Mucosa of rectum (tissue), 2 donors: Measurements from ENCODE around the gene FAF2.
"Not testable (repeated sequence)": the region's sequence is repeated elsewhere in the genome, so short reads cannot be mapped to it uniquely, and the experiment has no call there.

Source experiments
- H3K27ac ChIP-seq, 2 donors: one replicate each; pipeline ENCODE4 v1.7.0; 2013; ENCODE audit warnings: inconsistent platforms in 2 of 2, low read depth in 2 of 2, low read length in 2 of 2
- H3K27me3 ChIP-seq, 2 donors: one replicate each; pipeline ENCODE4 v1.7.0; 2013; ENCODE audit warnings: low read length in 2 of 2; ENCODE audit not compliant: control insufficient read depth in 2 of 2, insufficient read depth in 2 of 2
- H3K36me3 ChIP-seq, 2 donors: one replicate each; pipeline ENCODE4 v1.7.0; 2013; ENCODE audit warnings: low read length in 2 of 2; ENCODE audit not compliant: control insufficient read depth in 2 of 2, insufficient read depth in 2 of 2
- H3K4me1 ChIP-seq, 2 donors: one replicate each; pipeline ENCODE4 v1.7.0; 2013; ENCODE audit warnings: low read length in 2 of 2, mild to moderate bottlenecking in 1 of 2; ENCODE audit not compliant: control insufficient read depth in 2 of 2, insufficient read depth in 2 of 2
- H3K4me3 ChIP-seq, 2 donors: one replicate each; pipeline ENCODE4 v1.7.0; 2013; ENCODE audit warnings: low read length in 2 of 2
- H3K9ac ChIP-seq, 2 donors: one replicate each; pipeline ENCODE4 v1.7.0; 2013; ENCODE audit warnings: low read length in 2 of 2, low read depth in 1 of 2, mild to moderate bottlenecking in 1 of 2
- H3K9me3 ChIP-seq, 2 donors: one replicate each; pipeline ENCODE4 v1.7.0; 2013; ENCODE audit warnings: low read length in 2 of 2; ENCODE audit not compliant: control insufficient read depth in 2 of 2
- donor health status: healthy.
- donor health status: Normal muscosa, but diverticular disease.

FAF2 gene

GRCh38 chr5:176474476-176474875 is 26.3 kb downstream of the FAF2 start:
- Histone ChIP-seq H3K9me3 (no peaks in the 10 kb centered on the region), H3K4me1 (no peaks in the 10 kb centered on the region), H3K36me3 (peaks cover 0 to 2% of the 10 kb centered on the region in 2 donors), H3K4me3 (no peak overlapping the region), H3K27ac (no peak overlapping the region), H3K27me3 (no peaks in the 10 kb centered on the region), H3K9ac (no peak overlapping the region)

- no peak overlapping the region for H3K27ac ChIP-seq
- H3K9ac ChIP-seq, result no peak overlapping the region
- H3K27me3 ChIP-seq, result no peaks in the 10 kb centered on the region
- no peaks in the 10 kb centered on the region for H3K4me1 ChIP-seq
- no peaks in the 10 kb centered on the region for H3K9me3 ChIP-seq
- H3K4me3 ChIP-seq, result no peak overlapping the region
- H3K36me3 ChIP-seq, result peaks cover 7 to 20% of the 10 kb centered on the region in 2 donors
These were observed 33.5 kb downstream of the FAF2 start for GRCh38 chr5:176481711-176482110.

GRCh38 chr5:176485176-176485575 is 37.0 kb downstream of the FAF2 start:
- no peak overlapping the region for H3K27ac ChIP-seq
- peaks cover 16 to 31% of the 10 kb centered on the region in 2 donors for H3K36me3 ChIP-seq
- no peak overlapping the region for H3K4me3 ChIP-seq
- H3K9ac ChIP-seq, result no peak overlapping the region
- no peaks in the 10 kb centered on the region for H3K9me3 ChIP-seq
- no peaks in the 10 kb centered on the region for H3K4me1 ChIP-seq
- H3K27me3 ChIP-seq, result no peaks in the 10 kb centered on the region

- Histone ChIP-seq H3K36me3 (peaks cover 24 to 38% of the 10 kb centered on the region in 2 donors), H3K27ac (no peak overlapping the region), H3K4me1 (no peaks in the 10 kb centered on the region), H3K4me3 (no peak overlapping the region), H3K9ac (no peak overlapping the region), H3K27me3 (no peaks in the 10 kb centered on the region), H3K9me3 (no peaks in the 10 kb centered on the region)
These were observed 38.1 kb downstream of the FAF2 start for GRCh38 chr5:176486189-176486757.

DNA sequence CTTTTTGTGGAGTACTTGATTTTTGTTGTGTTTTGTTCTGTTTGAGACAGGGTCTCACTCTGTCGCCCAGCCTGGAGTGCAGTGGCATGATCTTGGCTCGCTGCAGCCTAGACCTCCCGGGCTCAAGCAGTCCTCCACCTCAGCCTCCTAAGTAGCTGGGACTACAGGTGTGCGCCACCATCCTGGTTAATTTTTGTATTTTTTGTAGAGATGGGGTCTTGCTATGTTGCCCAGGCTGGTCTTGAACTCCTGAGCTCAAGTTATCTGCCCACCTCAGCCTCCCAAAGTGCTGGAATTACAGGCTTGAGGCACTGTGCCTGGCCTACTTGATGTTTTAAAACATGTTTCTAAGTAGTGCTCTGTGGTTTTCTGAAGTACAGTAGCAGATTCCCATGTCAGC is 39.0 kb downstream of the FAF2 start:
- H3K27me3 ChIP-seq, H3K4me1 ChIP-seq, H3K4me3 ChIP-seq, H3K27ac ChIP-seq, H3K9me3 ChIP-seq, H3K9ac ChIP-seq: not testable (repeated sequence)
- peaks cover 32 to 42% of the 10 kb centered on the region in 2 donors for H3K36me3 ChIP-seq

DNA sequence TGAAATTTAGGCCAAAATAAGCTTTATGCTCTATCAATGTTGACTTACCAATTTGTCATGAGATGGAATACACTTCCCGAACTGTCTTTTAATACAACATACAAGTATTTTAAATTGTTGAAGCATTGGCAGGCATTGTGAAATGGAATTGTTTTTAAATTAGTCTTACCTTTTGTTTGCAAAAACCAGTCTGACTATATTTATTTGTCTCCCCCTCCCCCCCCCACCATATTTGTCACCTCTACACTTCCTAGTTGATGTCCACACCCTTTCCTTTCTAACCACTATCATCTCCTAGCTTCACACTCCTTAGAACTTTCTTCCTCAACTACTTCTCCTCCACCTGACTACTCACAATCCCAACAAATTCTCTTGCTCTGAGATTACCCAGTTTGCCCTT is 40.9 kb downstream of the FAF2 start:
- Histone ChIP-seq H3K9me3 (no peaks in the 10 kb centered on the region), H3K9ac (no peak overlapping the region), H3K27ac (no peak overlapping the region), H3K27me3 (no peaks in the 10 kb centered on the region), H3K4me1 (no peaks in the 10 kb centered on the region), H3K36me3 (peaks cover 51 to 62% of the 10 kb centered on the region in 2 donors), H3K4me3 (no peak overlapping the region)

DNA sequence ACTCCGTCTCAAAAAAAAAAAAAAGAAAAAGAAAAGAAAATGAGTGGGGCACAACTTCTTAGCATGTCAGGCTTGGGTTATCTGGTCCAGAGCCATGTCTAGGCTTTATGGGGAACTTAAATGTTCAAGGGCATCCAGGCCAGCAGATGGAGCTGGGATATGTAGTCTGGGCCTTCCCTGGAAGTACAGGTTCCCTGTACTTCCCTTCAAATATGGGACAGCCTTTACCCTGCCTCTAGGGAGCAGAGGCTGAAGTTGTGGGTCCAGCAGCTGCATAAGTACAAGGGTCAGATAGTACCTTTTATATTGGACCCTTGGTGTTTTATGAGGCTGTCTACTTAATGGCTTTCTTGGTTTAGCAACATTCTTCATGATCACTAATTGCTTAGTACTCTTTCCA is 42.1 kb downstream of the FAF2 start:
- no peak overlapping the region for H3K4me3 ChIP-seq
- H3K27me3 ChIP-seq, result no peaks in the 10 kb centered on the region
- no peaks in the 10 kb centered on the region for H3K9me3 ChIP-seq
- no peak overlapping the region for H3K27ac ChIP-seq
- peaks cover 60 to 70% of the 10 kb centered on the region in 2 donors for H3K36me3 ChIP-seq
- H3K4me1 ChIP-seq, result no peaks in the 10 kb centered on the region
- H3K9ac ChIP-seq, result no peak overlapping the region

- Histone ChIP-seq H3K27me3 (no peaks in the 10 kb centered on the region), H3K9ac (no peak overlapping the region), H3K4me3 (no peak overlapping the region), H3K36me3 (peaks cover 63 to 72% of the 10 kb centered on the region in 2 donors), H3K4me1 (no peaks in the 10 kb centered on the region), H3K27ac (no peak overlapping the region), H3K9me3 (no peaks in the 10 kb centered on the region)
These were observed 42.9 kb downstream of the FAF2 start for GRCh38 chr5:176491101-176491502.

GRCh38 chr5:176491901-176492300 is 43.7 kb downstream of the FAF2 start:
- H3K9ac ChIP-seq, result no peak overlapping the region
- H3K36me3 ChIP-seq, result peaks cover 67 to 74% of the 10 kb centered on the region in 2 donors
- H3K4me3 ChIP-seq, result no peak overlapping the region
- H3K4me1 ChIP-seq, result no peaks in the 10 kb centered on the region
- H3K27ac ChIP-seq, result no peak overlapping the region
- H3K27me3 ChIP-seq, result no peaks in the 10 kb centered on the region
- H3K9me3 ChIP-seq, result no peaks in the 10 kb centered on the region

DNA sequence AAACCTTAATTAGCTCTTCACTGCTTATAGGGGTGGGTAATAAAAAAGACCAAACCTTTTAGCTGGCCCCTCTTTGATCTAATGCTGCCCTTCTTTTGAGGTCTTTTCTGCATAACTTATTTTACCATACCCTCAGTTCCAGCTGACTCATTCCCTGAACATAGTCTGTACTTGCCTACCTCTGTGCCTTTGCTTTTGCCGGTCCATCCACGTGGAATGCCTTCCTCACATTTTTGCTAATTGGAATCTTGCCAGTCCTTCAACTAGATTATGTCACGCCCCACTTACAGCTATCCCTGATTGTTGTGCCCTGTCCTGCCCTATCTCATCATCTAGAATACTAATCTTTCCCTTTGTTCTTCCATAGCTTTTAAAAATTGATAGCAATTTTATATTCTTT is 44.2 kb downstream of the FAF2 start:
- H3K27me3 ChIP-seq, result no peaks in the 10 kb centered on the region
- no peaks in the 10 kb centered on the region for H3K9me3 ChIP-seq
- H3K4me1 ChIP-seq, result no peaks in the 10 kb centered on the region
- peaks cover 69 to 74% of the 10 kb centered on the region in 2 donors for H3K36me3 ChIP-seq
- no peak overlapping the region for H3K4me3 ChIP-seq
- no peak overlapping the region for H3K27ac ChIP-seq
- H3K9ac ChIP-seq, result no peak overlapping the region

DNA sequence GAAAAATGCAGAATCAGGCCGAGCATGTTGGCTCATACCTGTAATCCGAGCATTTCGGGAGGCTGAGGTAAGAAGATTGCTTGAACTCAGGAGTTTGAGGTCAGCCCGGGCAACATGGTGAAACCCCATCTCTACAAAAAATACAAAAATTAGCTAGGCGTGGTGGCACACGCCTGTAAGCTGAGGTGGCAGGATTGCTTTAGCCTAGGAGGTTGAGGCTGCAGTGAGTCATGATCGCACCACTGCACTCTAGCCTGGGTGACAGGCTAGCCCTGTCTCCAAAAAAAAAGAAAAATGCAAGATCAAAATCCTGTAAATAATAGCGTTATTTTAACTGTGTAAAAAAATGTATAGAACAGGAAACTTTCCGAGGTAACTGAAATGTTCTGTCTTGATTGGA is 49.7 kb downstream of the FAF2 start:
- H3K36me3 ChIP-seq, result peaks cover 74 to 78% of the 10 kb centered on the region in 2 donors

More for the DNA sequence above, 49.7 kb downstream of the FAF2 start:
- H3K9ac ChIP-seq, result no peak overlapping the region
- H3K4me1 ChIP-seq, result no peaks in the 10 kb centered on the region
- H3K27me3 ChIP-seq, result no peaks in the 10 kb centered on the region
- no peaks in the 10 kb centered on the region for H3K9me3 ChIP-seq
- H3K4me3 ChIP-seq, result no peak overlapping the region
- no peak overlapping the region for H3K27ac ChIP-seq
